PC-3 (cell line): ENCODE data around the gene PARD6A. TPM values are rescaled to one million over a fixed set of nuclear protein-coding genes. Genes with fewer than 3 reads are reported as not detected.

ENCODE experiments used
- ATAC-seq: fragments of 200-7000 bp; cut with Tn5 transposase; 2 replicates; pipeline ENCODE4 v1.9.1; 2020; ENCODE audit warnings: mild to moderate bottlenecking, moderate library complexity
- BruUV-seq: library from RNA; stranded (reverse); fragments of 400-500 nt; replicated peaks from 2 replicates; lab custom pipeline; 2021; lab: Mats Ljungman, UMichigan
- CTCF ChIA-PET: fragments of 300-600 bp; sonication (Branson Sonifier 250); formaldehyde crosslinking; loops from one replicate; lab custom pipeline; 2022; ENCODE audit warnings: antibody characterized with exemption; lab: Charles Lee
- POLR2A ChIA-PET: fragments of 300-600 bp; sonication (Branson Sonifier 250); formaldehyde crosslinking; loops from one replicate; lab custom pipeline; 2022; ENCODE audit warnings: antibody characterized with exemption; ENCODE audit not compliant: unreplicated experiment; lab: Charles Lee
- DNase-seq: peaks from one replicate; pipeline ENCODE4 v3.0.0-alpha.2; 2015
- H2AFZ ChIP-seq: fragments of 300-600 bp; sonication (generic); 2 replicates; pipeline ENCODE4 v1.6.0; 2016; ENCODE audit warnings: antibody characterized with exemption, low read length
- H3F3A ChIP-seq: fragments of 300-600 bp; sonication (generic); one replicate; pipeline ENCODE4 v1.6.0; 2017; ENCODE audit warnings: antibody characterized with exemption, low read length, control low read depth, mild to moderate bottlenecking; ENCODE audit not compliant: unreplicated experiment
- H3K27ac ChIP-seq: fragments of 300-600 bp; sonication (generic); 2 replicates; pipeline ENCODE4 v1.5.1; 2016; ENCODE audit warnings: mild to moderate bottlenecking, low read length
- H3K27me3 ChIP-seq: fragments of 300-600 bp; sonication (generic); 2 replicates; pipeline ENCODE4 v1.6.1; 2016; ENCODE audit warnings: low read length, mixed read lengths
- H3K36me3 ChIP-seq: fragments of 300-600 bp; sonication (generic); 2 replicates; pipeline ENCODE4 v1.6.1; 2016; ENCODE audit warnings: low read depth, mixed run types, low read length, mixed read lengths
- H3K4me1 ChIP-seq: fragments of 300-600 bp; sonication (generic); 2 replicates; pipeline ENCODE4 v1.5.1; 2016; ENCODE audit warnings: low read length; ENCODE audit not compliant: insufficient read depth
- H3K4me2 ChIP-seq: fragments of 300-600 bp; sonication (generic); 2 replicates; pipeline ENCODE4 v1.6.0; 2016; ENCODE audit warnings: low read length
- H3K4me3 ChIP-seq: fragments of 300-600 bp; sonication (generic); 2 replicates; pipeline ENCODE4 v1.5.1; 2016; ENCODE audit warnings: mild to moderate bottlenecking, low read length, mixed read lengths
- H3K79me2 ChIP-seq: fragments of 300-600 bp; sonication (generic); 2 replicates; pipeline ENCODE4 v1.6.1; 2017; ENCODE audit warnings: low read length, mixed read lengths
- H3K9ac ChIP-seq: fragments of 300-600 bp; sonication (generic); 2 replicates; pipeline ENCODE4 v1.6.0; 2016; ENCODE audit warnings: mild to moderate bottlenecking, low read length
- H3K9me2 ChIP-seq: fragments of 300-600 bp; sonication (generic); replicated peaks from 2 replicates; pipeline ENCODE4 v1.6.1; 2016; ENCODE audit warnings: mixed run types, low read length, mixed read lengths
- H3K9me3 ChIP-seq: fragments of 300-600 bp; sonication (generic); 2 replicates; pipeline ENCODE4 v1.6.1; 2016; ENCODE audit warnings: low read length, mixed read lengths
- H4K20me1 ChIP-seq: fragments of 300-600 bp; sonication (generic); 2 replicates; pipeline ENCODE4 v1.6.1; 2016; ENCODE audit warnings: low read length, mixed read lengths
- EZH2 ChIP-seq: fragments of 300-600 bp; sonication (generic); IDR thresholded peaks from one replicate; pipeline ENCODE4 v1.6.1; 2017; ENCODE audit warnings: antibody characterized with exemption, mild to moderate bottlenecking, low read length; ENCODE audit not compliant: unreplicated experiment
- EZH2phosphoT487 ChIP-seq: fragments of 300-600 bp; sonication (generic); IDR thresholded peaks from 2 replicates; pipeline ENCODE4 v1.6.1; 2018; ENCODE audit warnings: mild to moderate bottlenecking, antibody characterized with exemption, low read length, borderline replicate concordance
- intact Hi-C: fragments of 100-400 bp; cut with micrococcal nuclease; formaldehyde crosslinking; loops from 2 replicates; pipeline ENCODE4 v1.9.0; 2023
- total RNA-seq: library from RNA; depleted of rRNA; stranded (reverse); fragments of >200 nt; gene quantifications from 2 replicates; pipeline ENCODE4 v1.2.3, GENCODE V29; 2014
- TF ChIP-seq, protein P1 (sequence below): fragments of 300-600 bp; sonication (generic); conservative IDR thresholded peaks from 2 replicates; pipeline ENCODE4 v1.5.1; 2017; ENCODE audit warnings: antibody characterized with exemption, low read depth, mild to moderate bottlenecking, low read length

Gene PARD6A
- total RNA-seq, 1 experiment from 2014 or later = 15.1 TPM

DNA sequence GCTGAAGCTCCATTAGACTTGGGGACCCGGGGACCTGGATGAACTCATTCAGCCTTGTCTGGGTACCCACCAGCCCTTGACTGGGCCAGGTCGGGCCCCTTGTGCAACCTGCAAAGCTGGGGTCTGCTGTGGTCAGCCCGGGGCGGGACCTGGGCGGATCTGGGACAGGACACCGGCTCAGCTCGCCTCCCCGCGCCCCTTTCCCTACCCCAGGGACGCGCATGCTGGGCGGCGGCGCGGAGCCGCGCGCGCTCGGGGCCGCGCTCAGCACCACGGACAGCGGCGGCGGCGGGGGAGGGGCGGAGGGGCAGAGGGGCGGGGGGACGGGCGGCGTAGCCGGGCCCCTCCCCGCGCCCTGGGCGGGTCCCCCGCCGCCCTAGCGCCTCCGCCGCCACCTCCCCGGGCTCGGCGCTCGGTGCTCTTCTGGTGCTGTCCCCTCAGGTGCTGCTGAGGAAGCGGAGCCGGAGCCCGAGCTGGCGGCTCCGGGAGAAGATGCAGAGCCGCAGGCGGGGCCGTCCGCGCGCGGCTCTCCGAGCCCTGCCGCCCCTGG lies 8.1 kb upstream of the PARD6A start:
- Histone ChIP-seq H3K4me1 (no peaks in the 10 kb centered on the region; the same call in 1 of the 2 replicates), H4K20me1 (no peaks in the 10 kb centered on the region), H2AFZ (no peak overlapping the region), H3K9me2 (no peaks in the 10 kb centered on the region), H3F3A (no peaks in the 10 kb centered on the region), H3K4me2 (peak overlapping the region; percentile 91; the same call in 1 of the 2 replicates), H3K36me3 (no peaks in the 10 kb centered on the region), H3K9ac (no peak overlapping the region), H3K9me3 (no peaks in the 10 kb centered on the region), H3K27me3 (no peaks in the 10 kb centered on the region), H3K79me2 (no peaks in the 10 kb centered on the region), H3K27ac (no peak overlapping the region), H3K4me3 (peak overlapping the region; percentile 68; the same call in 1 of the 2 replicates)
- intact Hi-C loops = no loop called here
- no TSS peak for BruUV-seq
- POLR2A ChIA-PET = no interaction called here
- peak; percentile 69 for ATAC-seq
- CTCF ChIA-PET = interaction anchor here (0.6 kb wide), 1 partner anchor 90 kb away, joined by 3 read pairs; the partner anchor contains the start of gene CTCF
- no peak for TF ChIP-seq EZH2
- DNase-seq = peak; percentile 37

DNA sequence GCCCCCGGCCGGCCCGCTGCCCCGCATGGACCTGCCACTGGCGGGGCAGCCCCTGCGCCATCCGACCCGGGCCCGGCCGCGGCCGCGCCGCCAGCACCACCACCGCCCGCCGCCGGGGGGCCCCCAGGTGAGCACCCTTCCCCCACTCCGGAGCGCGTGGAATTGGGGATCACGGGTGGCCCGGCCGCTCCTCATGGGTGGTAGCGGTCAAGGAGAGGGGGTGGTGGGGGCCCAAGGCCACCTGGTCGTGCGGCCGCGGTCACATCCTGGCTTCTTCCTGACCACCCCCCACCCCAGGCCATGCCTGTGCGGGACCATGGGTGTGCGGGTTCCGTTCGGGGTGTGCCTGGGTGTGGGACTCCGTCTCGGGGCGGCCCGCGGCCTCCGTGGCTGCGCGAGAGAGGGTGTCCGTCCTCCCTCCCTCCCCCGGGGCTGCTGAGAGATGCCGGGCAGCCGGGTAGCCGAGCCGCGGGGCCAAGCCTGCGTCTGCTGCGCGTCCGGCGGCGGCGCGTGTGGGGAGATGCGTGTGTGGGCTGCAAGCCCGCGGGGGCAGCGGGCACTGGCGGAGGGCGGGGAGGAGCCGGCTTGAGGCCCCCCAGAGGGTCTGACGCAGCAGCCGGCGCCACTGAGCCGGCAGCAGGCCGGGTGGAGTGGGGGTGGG lies 7.5 kb upstream of the PARD6A start:
- ATAC-seq = peak; percentile 56
- no peak for DNase-seq
- Histone ChIP-seq H3K79me2 (no peaks in the 10 kb centered on the region), H3K4me2 (peak overlapping the region; percentile 91), H4K20me1 (no peaks in the 10 kb centered on the region), H3K27me3 (no peaks in the 10 kb centered on the region), H3K9me2 (no peaks in the 10 kb centered on the region), H3K4me1 (no peaks in the 10 kb centered on the region; the same call in 1 of the 2 replicates), H2AFZ (0 out of 2 replicates have a peak overlapping the region, but pooled peaks have one; percentile 13), H3K27ac (no peak overlapping the region), H3K4me3 (peak overlapping the region; percentile 68), H3F3A (no peaks in the 10 kb centered on the region), H3K9me3 (no peaks in the 10 kb centered on the region), H3K36me3 (no peaks in the 10 kb centered on the region), H3K9ac (no peak overlapping the region)
- CTCF ChIA-PET = interaction anchor here (0.6 kb wide), 1 partner anchor 91 kb away, joined by 3 read pairs; the partner anchor contains the start of gene CTCF
- POLR2A ChIA-PET = no interaction called here
- TF ChIP-seq, protein P1, sequence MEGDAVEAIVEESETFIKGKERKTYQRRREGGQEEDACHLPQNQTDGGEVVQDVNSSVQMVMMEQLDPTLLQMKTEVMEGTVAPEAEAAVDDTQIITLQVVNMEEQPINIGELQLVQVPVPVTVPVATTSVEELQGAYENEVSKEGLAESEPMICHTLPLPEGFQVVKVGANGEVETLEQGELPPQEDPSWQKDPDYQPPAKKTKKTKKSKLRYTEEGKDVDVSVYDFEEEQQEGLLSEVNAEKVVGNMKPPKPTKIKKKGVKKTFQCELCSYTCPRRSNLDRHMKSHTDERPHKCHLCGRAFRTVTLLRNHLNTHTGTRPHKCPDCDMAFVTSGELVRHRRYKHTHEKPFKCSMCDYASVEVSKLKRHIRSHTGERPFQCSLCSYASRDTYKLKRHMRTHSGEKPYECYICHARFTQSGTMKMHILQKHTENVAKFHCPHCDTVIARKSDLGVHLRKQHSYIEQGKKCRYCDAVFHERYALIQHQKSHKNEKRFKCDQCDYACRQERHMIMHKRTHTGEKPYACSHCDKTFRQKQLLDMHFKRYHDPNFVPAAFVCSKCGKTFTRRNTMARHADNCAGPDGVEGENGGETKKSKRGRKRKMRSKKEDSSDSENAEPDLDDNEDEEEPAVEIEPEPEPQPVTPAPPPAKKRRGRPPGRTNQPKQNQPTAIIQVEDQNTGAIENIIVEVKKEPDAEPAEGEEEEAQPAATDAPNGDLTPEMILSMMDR = peak; percentile 28; the same call in 1 of the 2 replicates
- TF ChIP-seq EZH2 = no peak
- intact Hi-C loops = no loop called here
- BruUV-seq = no TSS peak

DNA sequence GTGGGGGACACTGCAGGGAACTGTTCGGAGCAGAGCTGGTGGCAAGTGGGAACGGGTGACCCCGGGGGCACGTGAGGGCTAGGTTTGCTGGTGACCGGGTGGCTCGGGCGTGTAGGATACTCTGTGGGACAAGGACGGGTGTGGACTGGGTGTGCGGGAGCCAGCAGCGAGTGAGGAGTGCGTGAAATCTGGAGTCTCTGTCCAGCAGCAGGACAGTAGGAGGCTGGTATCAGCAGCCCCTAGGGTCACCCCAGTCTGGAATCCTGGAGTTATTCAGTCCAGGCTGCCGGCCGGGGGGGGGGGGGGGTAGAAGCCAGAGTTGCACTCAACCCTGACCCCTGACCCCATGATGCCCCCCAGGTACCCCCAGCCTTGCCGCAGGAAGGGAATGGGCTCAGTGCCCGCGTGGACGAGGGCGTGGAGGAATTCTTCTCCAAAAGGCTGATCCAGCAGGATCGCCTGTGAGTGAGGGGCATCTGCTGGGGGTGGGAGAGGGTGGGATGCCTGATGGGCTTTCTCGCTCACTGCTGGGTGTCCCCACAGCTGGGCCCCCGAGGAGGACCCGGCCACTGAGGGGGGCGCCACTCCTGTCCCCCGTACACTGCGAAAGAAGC lies 6.9 kb upstream of the PARD6A start:
- Histone ChIP-seq H3K27me3 (no peaks in the 10 kb centered on the region), H3K27ac (no peak overlapping the region), H3K4me3 (peak overlapping the region; percentile 68), H3K36me3 (no peaks in the 10 kb centered on the region), H3K9me3 (no peaks in the 10 kb centered on the region), H3K9ac (no peak overlapping the region), H3F3A (no peaks in the 10 kb centered on the region), H3K79me2 (0 out of 2 replicates have a peak, but pooled peaks cover 2% of the 10 kb centered on the region), H4K20me1 (no peaks in the 10 kb centered on the region), H2AFZ (no peak overlapping the region), H3K4me1 (peaks cover 2% of the 10 kb centered on the region; the same call in 1 of the 2 replicates), H3K9me2 (no peaks in the 10 kb centered on the region), H3K4me2 (peak overlapping the region; percentile 91)
- intact Hi-C loops = no loop called here
- ATAC-seq (peak; percentile 21), DNase-seq (no peak)
- ChIA-PET POLR2A (no interaction called here), CTCF (interaction anchor here (0.5 kb wide), 1 partner anchor 149 kb away, joined by 4 read pairs; no protein-coding TSS in a partner anchor)
- BruUV-seq = no TSS peak
- TF ChIP-seq EZH2phosphoT487 = no peak
- TF ChIP-seq EZH2 = no peak
- TF ChIP-seq, protein P1 = no peak
